WTC11 (cell line): Measurements from ENCODE around the gene TMTC3. TPM values are rescaled to one million over a fixed set of nuclear protein-coding genes. Genes with fewer than 3 reads are reported as not detected.

Experiments used
- ATAC-seq: fragments of 200-7000 bp; cut with Tn5 transposase; 2 replicates; pipeline ENCODE4 v1.10.0; 2021; ENCODE audit warnings: mild to moderate bottlenecking, moderate library complexity
- CTCF ChIA-PET: fragments of 300-600 bp; sonication (Branson Sonifier 250); formaldehyde crosslinking; loops from one replicate; lab custom pipeline; 2021; ENCODE audit warnings: antibody characterized with exemption; lab: Charles Lee
- POLR2A ChIA-PET: fragments of 350-600 bp; sonication (Branson Sonifier 250); formaldehyde crosslinking; loops from one replicate; lab custom pipeline; 2021; ENCODE audit warnings: antibody characterized with exemption; lab: Charles Lee
- DNase-seq: peaks from one replicate; pipeline ENCODE4 v3.0.0; 2021; ENCODE audit warnings: low spot score
- H3K27ac Mint-ChIP-seq: 2 replicates; pipeline ENCODE4 v1.8.0; 2021; ENCODE audit warnings: mixed read lengths
- H3K27me3 Mint-ChIP-seq: 2 replicates; pipeline ENCODE4 v1.8.0; 2021; ENCODE audit warnings: low read depth, mild to moderate bottlenecking, moderate library complexity, mixed read lengths
- H3K36me3 Mint-ChIP-seq: 2 replicates; pipeline ENCODE4 v1.8.0; 2021; ENCODE audit warnings: mixed read lengths
- H3K4me1 Mint-ChIP-seq: 2 replicates; pipeline ENCODE4 v1.8.0; 2022; ENCODE audit warnings: mixed read lengths
- H3K4me3 Mint-ChIP-seq: 2 replicates; pipeline ENCODE4 v1.8.0; 2021; ENCODE audit warnings: mild to moderate bottlenecking, moderate library complexity, mixed read lengths
- H3K9me3 Mint-ChIP-seq: 2 replicates; pipeline ENCODE4 v1.8.0; 2021; ENCODE audit warnings: mixed read lengths
- JUN ChIP-seq: sonication (generic); formaldehyde crosslinking; IDR thresholded peaks from 2 replicates; pipeline ENCODE4 v1.8.0; 2023; ENCODE audit warnings: mild to moderate bottlenecking, missing genetic modification reagents
- NFYB ChIP-seq: sonication (generic); formaldehyde crosslinking; conservative IDR thresholded peaks from 2 replicates; pipeline ENCODE4 v1.8.0; 2022; ENCODE audit warnings: low read depth, missing genetic modification reagents
- RELA ChIP-seq: sonication (generic); formaldehyde crosslinking; IDR thresholded peaks from 2 replicates; pipeline ENCODE4 v1.8.1; 2022; ENCODE audit warnings: missing genetic modification reagents, mild to moderate bottlenecking, borderline replicate concordance
- TEAD4 ChIP-seq: sonication (generic); formaldehyde crosslinking; IDR thresholded peaks from 2 replicates; pipeline ENCODE4 v1.8.0; 2022; ENCODE audit warnings: mild to moderate bottlenecking, missing genetic modification reagents
- ZNF396 ChIP-seq: fragments of 250-450 bp; sonication (Bioruptor Pico); IDR thresholded peaks from 2 replicates; pipeline ENCODE4 v1.8.0; 2021; ENCODE audit warnings: mild to moderate bottlenecking, moderate library complexity, borderline replicate concordance
- ZNF423 ChIP-seq: fragments of 250-450 bp; sonication (Bioruptor Pico); IDR thresholded peaks from 2 replicates; pipeline ENCODE4 v2.1.2; 2022; ENCODE audit warnings: mild to moderate bottlenecking, moderate library complexity
- total RNA-seq: library from RNA; stranded (reverse); gene quantifications from 3 replicates; pipeline ENCODE4 v1.2.3, GENCODE V29; 2021
- TF ChIP-seq, protein P1 (sequence below): sonication (generic); formaldehyde crosslinking; conservative IDR thresholded peaks from 2 replicates; pipeline ENCODE4 v1.8.1; 2023; ENCODE audit warnings: mild to moderate bottlenecking, low read depth, missing genetic modification reagents, moderate library complexity
- TF ChIP-seq, protein P2 (sequence below): sonication (generic); formaldehyde crosslinking; IDR thresholded peaks from 2 replicates; pipeline ENCODE4 v1.8.1; 2023; ENCODE audit warnings: mild to moderate bottlenecking, missing genetic modification reagents
- TF ChIP-seq, protein P3 (sequence below): sonication (generic); formaldehyde crosslinking; IDR thresholded peaks from 2 replicates; pipeline ENCODE4 v1.8.0; 2022; ENCODE audit warnings: missing genetic modification reagents
- TF ChIP-seq, protein P4 (sequence below): sonication (generic); formaldehyde crosslinking; IDR thresholded peaks from 2 replicates; pipeline ENCODE4 v1.8.1; 2022; ENCODE audit warnings: mild to moderate bottlenecking, missing genetic modification reagents, moderate library complexity, borderline replicate concordance
- TF ChIP-seq, protein P5 (sequence below): sonication (generic); formaldehyde crosslinking; IDR thresholded peaks from 2 replicates; pipeline ENCODE4 v1.8.0; 2022; ENCODE audit warnings: mild to moderate bottlenecking, missing genetic modification reagents
- TF ChIP-seq, protein P6 (sequence below): sonication (generic); formaldehyde crosslinking; IDR thresholded peaks from 2 replicates; pipeline ENCODE4 v1.8.0; 2022; ENCODE audit warnings: mild to moderate bottlenecking, missing genetic modification reagents
- TF ChIP-seq, protein P7 (sequence below): sonication (generic); formaldehyde crosslinking; IDR thresholded peaks from 2 replicates; pipeline ENCODE4 v1.8.1; 2022; ENCODE audit warnings: missing genetic modification reagents, borderline replicate concordance

TMTC3 gene
- total RNA-seq, 1 experiment from 2014 or later, result 38.8 TPM

DNA sequence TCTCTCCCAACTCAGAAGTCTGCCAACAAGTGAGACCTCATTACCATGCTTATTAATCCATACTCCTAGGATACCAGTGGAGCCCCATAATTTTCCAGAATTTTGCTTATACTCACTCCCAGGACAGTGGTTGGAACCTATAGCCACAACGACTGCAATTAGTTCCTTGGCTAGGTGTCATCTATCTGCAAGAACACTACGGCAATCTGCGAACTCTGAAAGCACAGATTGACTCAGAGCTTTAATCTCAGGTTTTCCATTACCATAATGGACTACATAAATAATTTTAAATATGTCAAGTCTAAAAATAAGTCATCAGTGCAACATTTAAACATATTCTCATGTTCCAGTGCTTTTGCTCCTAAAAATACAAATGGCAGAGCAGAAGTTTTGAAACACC lies 33.4 kb downstream of the TMTC3 start:
- ChIA-PET POLR2A (no interaction called here), CTCF (no interaction called here)
- Mint-ChIP-seq H3K27me3 (no peaks in the 10 kb centered on the region), H3K36me3 (peaks cover 23% of the 10 kb centered on the region), H3K9me3 (no peaks in the 10 kb centered on the region), H3K27ac (no peak overlapping the region), H3K4me1 (peaks cover 2% of the 10 kb centered on the region; the same call in 1 of the 2 replicates), H3K4me3 (no peak overlapping the region)
- DNase-seq (no peak), ATAC-seq (no peak)
- TF ChIP-seq, protein P1, sequence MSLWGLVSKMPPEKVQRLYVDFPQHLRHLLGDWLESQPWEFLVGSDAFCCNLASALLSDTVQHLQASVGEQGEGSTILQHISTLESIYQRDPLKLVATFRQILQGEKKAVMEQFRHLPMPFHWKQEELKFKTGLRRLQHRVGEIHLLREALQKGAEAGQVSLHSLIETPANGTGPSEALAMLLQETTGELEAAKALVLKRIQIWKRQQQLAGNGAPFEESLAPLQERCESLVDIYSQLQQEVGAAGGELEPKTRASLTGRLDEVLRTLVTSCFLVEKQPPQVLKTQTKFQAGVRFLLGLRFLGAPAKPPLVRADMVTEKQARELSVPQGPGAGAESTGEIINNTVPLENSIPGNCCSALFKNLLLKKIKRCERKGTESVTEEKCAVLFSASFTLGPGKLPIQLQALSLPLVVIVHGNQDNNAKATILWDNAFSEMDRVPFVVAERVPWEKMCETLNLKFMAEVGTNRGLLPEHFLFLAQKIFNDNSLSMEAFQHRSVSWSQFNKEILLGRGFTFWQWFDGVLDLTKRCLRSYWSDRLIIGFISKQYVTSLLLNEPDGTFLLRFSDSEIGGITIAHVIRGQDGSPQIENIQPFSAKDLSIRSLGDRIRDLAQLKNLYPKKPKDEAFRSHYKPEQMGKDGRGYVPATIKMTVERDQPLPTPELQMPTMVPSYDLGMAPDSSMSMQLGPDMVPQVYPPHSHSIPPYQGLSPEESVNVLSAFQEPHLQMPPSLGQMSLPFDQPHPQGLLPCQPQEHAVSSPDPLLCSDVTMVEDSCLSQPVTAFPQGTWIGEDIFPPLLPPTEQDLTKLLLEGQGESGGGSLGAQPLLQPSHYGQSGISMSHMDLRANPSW (CRISPR knock-in tag), result no peak
- TF ChIP-seq, protein P2, sequence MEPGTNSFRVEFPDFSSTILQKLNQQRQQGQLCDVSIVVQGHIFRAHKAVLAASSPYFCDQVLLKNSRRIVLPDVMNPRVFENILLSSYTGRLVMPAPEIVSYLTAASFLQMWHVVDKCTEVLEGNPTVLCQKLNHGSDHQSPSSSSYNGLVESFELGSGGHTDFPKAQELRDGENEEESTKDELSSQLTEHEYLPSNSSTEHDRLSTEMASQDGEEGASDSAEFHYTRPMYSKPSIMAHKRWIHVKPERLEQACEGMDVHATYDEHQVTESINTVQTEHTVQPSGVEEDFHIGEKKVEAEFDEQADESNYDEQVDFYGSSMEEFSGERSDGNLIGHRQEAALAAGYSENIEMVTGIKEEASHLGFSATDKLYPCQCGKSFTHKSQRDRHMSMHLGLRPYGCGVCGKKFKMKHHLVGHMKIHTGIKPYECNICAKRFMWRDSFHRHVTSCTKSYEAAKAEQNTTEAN, result no peak
- TF ChIP-seq, protein P3, sequence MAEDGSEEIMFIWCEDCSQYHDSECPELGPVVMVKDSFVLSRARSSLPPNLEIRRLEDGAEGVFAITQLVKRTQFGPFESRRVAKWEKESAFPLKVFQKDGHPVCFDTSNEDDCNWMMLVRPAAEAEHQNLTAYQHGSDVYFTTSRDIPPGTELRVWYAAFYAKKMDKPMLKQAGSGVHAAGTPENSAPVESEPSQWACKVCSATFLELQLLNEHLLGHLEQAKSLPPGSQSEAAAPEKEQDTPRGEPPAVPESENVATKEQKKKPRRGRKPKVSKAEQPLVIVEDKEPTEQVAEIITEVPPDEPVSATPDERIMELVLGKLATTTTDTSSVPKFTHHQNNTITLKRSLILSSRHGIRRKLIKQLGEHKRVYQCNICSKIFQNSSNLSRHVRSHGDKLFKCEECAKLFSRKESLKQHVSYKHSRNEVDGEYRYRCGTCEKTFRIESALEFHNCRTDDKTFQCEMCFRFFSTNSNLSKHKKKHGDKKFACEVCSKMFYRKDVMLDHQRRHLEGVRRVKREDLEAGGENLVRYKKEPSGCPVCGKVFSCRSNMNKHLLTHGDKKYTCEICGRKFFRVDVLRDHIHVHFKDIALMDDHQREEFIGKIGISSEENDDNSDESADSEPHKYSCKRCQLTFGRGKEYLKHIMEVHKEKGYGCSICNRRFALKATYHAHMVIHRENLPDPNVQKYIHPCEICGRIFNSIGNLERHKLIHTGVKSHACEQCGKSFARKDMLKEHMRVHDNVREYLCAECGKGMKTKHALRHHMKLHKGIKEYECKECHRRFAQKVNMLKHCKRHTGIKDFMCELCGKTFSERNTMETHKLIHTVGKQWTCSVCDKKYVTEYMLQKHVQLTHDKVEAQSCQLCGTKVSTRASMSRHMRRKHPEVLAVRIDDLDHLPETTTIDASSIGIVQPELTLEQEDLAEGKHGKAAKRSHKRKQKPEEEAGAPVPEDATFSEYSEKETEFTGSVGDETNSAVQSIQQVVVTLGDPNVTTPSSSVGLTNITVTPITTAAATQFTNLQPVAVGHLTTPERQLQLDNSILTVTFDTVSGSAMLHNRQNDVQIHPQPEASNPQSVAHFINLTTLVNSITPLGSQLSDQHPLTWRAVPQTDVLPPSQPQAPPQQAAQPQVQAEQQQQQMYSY, result no peak
- TF ChIP-seq TEAD4 (CRISPR knock-in tag) (no peak), ZNF423 (no peak), RELA (CRISPR knock-in tag) (no peak), JUN (no peak), ZNF396 (CRISPR knock-in tag) (no peak)
- TF ChIP-seq, protein P4, sequence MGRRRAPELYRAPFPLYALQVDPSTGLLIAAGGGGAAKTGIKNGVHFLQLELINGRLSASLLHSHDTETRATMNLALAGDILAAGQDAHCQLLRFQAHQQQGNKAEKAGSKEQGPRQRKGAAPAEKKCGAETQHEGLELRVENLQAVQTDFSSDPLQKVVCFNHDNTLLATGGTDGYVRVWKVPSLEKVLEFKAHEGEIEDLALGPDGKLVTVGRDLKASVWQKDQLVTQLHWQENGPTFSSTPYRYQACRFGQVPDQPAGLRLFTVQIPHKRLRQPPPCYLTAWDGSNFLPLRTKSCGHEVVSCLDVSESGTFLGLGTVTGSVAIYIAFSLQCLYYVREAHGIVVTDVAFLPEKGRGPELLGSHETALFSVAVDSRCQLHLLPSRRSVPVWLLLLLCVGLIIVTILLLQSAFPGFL (CRISPR knock-in tag), result no peak
- TF ChIP-seq, protein P5, sequence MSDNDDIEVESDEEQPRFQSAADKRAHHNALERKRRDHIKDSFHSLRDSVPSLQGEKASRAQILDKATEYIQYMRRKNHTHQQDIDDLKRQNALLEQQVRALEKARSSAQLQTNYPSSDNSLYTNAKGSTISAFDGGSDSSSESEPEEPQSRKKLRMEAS, result no peak
- TF ChIP-seq, protein P6, sequence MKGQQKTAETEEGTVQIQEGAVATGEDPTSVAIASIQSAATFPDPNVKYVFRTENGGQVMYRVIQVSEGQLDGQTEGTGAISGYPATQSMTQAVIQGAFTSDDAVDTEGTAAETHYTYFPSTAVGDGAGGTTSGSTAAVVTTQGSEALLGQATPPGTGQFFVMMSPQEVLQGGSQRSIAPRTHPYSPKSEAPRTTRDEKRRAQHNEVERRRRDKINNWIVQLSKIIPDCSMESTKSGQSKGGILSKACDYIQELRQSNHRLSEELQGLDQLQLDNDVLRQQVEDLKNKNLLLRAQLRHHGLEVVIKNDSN (CRISPR knock-in tag), result no peak

DNA sequence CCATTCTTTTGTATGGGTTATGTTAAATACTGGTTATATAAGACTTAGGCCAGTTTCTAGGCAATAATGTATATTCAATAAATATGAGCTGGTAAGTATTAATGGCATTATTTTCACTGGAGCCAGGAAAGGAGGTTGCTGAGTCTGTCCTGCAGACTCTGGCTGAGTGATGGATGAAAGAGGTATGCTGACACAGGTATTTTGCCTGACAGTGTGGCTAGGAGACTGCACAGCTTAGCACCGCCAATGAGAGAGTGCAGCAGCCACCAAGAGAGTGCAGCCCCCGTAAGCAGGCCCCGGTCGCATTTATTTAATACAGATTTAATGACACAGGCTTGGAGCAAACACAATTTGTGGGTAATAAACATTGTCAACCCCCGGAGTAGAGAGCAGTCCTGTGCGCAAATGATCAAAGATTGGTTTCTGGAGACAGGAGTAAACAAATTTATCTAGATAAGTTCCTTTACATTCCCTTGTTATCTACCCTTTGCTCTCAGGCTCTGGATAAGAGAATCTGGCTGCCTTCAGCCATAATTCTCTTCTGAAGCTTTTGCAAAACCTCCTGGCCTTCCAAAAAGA lies 37.4 kb downstream of the TMTC3 start:
- H3K36me3 Mint-ChIP-seq, result peaks cover 31% of the 10 kb centered on the region
- H3K4me1 Mint-ChIP-seq, result no peaks in the 10 kb centered on the region
- TF ChIP-seq, protein P7, sequence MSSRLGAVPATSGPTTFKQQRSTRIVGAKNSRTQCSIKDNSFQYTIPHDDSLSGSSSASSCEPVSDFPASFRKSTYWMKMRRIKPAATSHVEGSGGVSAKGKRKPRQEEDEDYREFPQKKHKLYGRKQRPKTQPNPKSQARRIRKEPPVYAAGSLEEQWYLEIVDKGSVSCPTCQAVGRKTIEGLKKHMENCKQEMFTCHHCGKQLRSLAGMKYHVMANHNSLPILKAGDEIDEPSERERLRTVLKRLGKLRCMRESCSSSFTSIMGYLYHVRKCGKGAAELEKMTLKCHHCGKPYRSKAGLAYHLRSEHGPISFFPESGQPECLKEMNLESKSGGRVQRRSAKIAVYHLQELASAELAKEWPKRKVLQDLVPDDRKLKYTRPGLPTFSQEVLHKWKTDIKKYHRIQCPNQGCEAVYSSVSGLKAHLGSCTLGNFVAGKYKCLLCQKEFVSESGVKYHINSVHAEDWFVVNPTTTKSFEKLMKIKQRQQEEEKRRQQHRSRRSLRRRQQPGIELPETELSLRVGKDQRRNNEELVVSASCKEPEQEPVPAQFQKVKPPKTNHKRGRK (CRISPR knock-in tag), result no peak
- TF ChIP-seq NFYB, result no peak
- TF ChIP-seq, protein P6 (CRISPR knock-in tag), result no peak
- ChIA-PET CTCF (no interaction called here), POLR2A (no interaction called here)
- DNase-seq (no peak), ATAC-seq (no peak)
- H3K4me3 Mint-ChIP-seq, result no peak overlapping the region
- no peaks in the 10 kb centered on the region for H3K9me3 Mint-ChIP-seq
- H3K27ac Mint-ChIP-seq, result no peak overlapping the region
- H3K27me3 Mint-ChIP-seq, result no peaks in the 10 kb centered on the region
